Ovary (tissue), 9 donors: ENCODE results near the gene HIRA. TPM values are rescaled to one million over a fixed set of nuclear protein-coding genes. Genes with fewer than 3 reads are reported as not detected.

Source experiments
- DNase-seq, 5 donors: peaks; one replicate each; pipeline ENCODE4 v3.0.0-alpha.2; 2019 to 2020
- H3K27ac ChIP-seq, 2 donors: fragments of 200-600 bp; one replicate each; pipeline versions ENCODE4 v1.5.1 to v1.8.0; 2019 to 2022
- H3K27me3 ChIP-seq: fragments of 200-600 bp; one replicate; pipeline ENCODE4 v1.8.0; 2022
- H3K36me3 ChIP-seq: fragments of 200-600 bp; sonication (generic); one replicate; pipeline ENCODE4 v1.5.1; 2019
- H3K4me1 ChIP-seq: one replicate; pipeline ENCODE4 v1.8.1; 2013; ENCODE audit warnings: mild to moderate bottlenecking, moderate library complexity; ENCODE audit not compliant: insufficient read depth
- H3K4me3 ChIP-seq: fragments of 200-600 bp; sonication (generic); one replicate; pipeline ENCODE4 v1.5.1; 2017
- H3K9me3 ChIP-seq, 2 donors: fragments of 200-600 bp in 1 of 2; sonication (generic) in 1 of 2; one replicate each; pipeline versions ENCODE4 v1.5.1 to v1.8.1; 2013 to 2019; ENCODE audit warnings: mild to moderate bottlenecking in 1 of 2, moderate library complexity in 1 of 2
- EP300 ChIP-seq: sonication (generic); formaldehyde crosslinking; IDR thresholded peaks from one replicate; pipeline ENCODE4 v1.6.1; 2017; ENCODE audit warnings: antibody characterized with exemption
- POLR2A ChIP-seq: fragments of 450-650 bp; IDR thresholded peaks from one replicate; pipeline ENCODE4 v1.6.1; 2017; ENCODE audit warnings: antibody characterized with exemption, mild to moderate bottlenecking, moderate library complexity
- WGBS, 3 donors: extraction: QIAGEN DNeasy Blood & Tissue Kit in 1 of 3; methylation state at CpG; one replicate each; pipeline versions ENCODE4 v1.1.5 to v1.1.7; 2013 to 2017; 5-methylcytosine and 5-hydroxymethylcytosine counted together
- intact Hi-C, 4 donors: fragments of 100-400 bp; cut with DNase I; formaldehyde crosslinking; loops; one replicate each; pipeline versions ENCODE4 v1.11.0 to v1.15.1; 2022 to 2023
- polyA plus RNA-seq, 2 donors: library from polyadenylated mRNA; stranded (reverse); fragments of 200-250 nt in 1 of 2; fragments of 350-450 nt in 1 of 2; fragmentation: Illumina TruSeq in 1 of 2; extraction: RNeasy Lipid Tissue Mini Kit (QIAGEN cat#74804) in 1 of 2; gene quantifications; one replicate each; pipeline ENCODE4 v1.2.3, GENCODE V29; 2013 to 2014
- total RNA-seq, 7 donors: library from RNA; depleted of rRNA in 2 of 7; stranded (reverse); fragments of >200 nt in 2 of 7; fragmentation: NEBNext Ultra II Directional in 3 of 7; extraction: Animal tissue kit (Norgen Biotek cat#: 25700) in 3 of 7; gene quantifications; one replicate each; pipeline versions ENCODE4 v1.1.0 to v1.2.4, GENCODE V29; 2016 to 2023
- TF ChIP-seq, protein P1 (sequence below), 3 donors: fragments of 450-650 bp in 2 of 3; fragments of 200-600 bp in 1 of 3; IDR thresholded peaks; one replicate each; pipeline versions ENCODE4 v1.5.1 to v1.8.0; 2016 to 2022; ENCODE audit warnings: antibody characterized with exemption in 3 of 3, mild to moderate bottlenecking in 1 of 3
- donor health status: DM: no; HTN: no; CAD: no; lungs with moderate emphysema.
- donor health status: DM: no; HTN: no; CAD: no.
- donor health status: Bipolar disorder and iron deficiency.
- donor health status: DM: yes; HTN: yes; CAD: no.
- donor health status: DM: no; HTN: no; CAD: no.
- donor health status: DM: yes; HTN: yes; CAD: no.

Gene HIRA
- total and polyA plus RNA-seq, 9 donors = 7.2 to 31.6 (median 19.8) TPM

DNA sequence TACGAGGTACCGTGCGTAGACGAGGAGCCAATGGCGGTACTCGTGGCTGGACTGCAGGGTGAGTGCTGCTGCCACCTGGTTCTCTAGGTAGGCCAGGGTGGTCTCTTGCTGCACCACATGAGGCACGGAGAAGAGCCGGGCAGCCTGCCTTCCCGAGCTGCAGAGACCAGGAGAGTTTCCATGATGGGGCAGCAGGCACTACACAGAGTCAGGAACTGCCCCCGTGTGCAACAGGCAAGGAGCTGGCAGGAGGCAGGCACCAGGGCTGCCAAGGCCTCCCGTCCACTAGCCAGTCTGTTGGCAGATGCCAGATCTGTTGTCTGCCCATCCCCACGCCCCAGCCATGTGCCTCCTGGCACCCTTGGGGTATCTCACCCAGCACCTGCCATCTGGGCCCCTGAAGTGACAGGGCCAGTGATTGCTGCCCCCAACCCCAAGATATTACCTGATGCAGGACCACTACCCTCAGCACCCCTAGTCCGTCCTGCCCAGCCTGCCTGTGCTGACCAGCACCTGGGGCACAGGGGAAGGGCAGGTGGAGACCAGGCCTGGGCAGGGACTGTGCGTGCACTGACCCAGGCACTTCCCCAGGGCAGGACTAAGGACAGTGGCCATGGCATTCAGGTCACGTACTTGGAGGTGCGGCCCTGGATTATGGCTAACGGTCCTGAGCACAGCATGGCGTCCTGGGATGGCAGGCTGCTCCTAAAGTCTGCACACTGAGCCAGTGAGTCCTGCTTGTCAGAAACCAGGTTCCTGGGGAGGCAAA lies 78.0 kb downstream of the HIRA start:
- Histone ChIP-seq H3K27me3 (no peaks in the 10 kb centered on the region), H3K4me3 (no peak overlapping the region), H3K27ac (no peak overlapping the region), H3K4me1 (no peaks in the 10 kb centered on the region), H3K9me3 (no peaks in the 10 kb centered on the region), H3K36me3 (peaks cover 2% of the 10 kb centered on the region)
- 91 to 92% (median 91%) methylated on average over 18 of the region's 18 CpGs for WGBS, 3 donors
- TF ChIP-seq POLR2A (no peak), EP300 (no peak)
- TF ChIP-seq, protein P1, sequence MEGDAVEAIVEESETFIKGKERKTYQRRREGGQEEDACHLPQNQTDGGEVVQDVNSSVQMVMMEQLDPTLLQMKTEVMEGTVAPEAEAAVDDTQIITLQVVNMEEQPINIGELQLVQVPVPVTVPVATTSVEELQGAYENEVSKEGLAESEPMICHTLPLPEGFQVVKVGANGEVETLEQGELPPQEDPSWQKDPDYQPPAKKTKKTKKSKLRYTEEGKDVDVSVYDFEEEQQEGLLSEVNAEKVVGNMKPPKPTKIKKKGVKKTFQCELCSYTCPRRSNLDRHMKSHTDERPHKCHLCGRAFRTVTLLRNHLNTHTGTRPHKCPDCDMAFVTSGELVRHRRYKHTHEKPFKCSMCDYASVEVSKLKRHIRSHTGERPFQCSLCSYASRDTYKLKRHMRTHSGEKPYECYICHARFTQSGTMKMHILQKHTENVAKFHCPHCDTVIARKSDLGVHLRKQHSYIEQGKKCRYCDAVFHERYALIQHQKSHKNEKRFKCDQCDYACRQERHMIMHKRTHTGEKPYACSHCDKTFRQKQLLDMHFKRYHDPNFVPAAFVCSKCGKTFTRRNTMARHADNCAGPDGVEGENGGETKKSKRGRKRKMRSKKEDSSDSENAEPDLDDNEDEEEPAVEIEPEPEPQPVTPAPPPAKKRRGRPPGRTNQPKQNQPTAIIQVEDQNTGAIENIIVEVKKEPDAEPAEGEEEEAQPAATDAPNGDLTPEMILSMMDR (IDR thresholded peaks at IDR 0.05) = no peak
- DNase-seq = no peak
- intact Hi-C loops = no loop called here

DNA sequence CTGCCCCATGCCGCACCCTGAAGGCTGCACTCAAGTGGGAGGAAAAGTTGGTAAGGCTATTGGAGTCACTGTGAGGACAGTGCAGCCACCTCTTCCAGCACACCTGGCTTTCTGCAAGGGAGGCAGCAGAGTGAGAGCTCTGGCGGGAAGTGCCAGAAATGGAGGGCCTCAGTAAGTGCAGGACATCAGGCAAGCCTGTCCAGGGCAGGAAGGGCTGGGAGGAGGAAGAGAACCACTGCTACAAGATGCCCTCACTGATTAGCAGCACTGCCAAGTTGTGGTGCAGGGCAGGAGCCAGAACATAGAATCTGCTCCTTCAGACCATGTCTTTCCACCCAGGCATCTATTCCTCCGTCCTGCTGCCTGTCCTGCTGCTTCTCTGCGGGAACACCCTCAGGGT lies 78.8 kb downstream of the HIRA start:
- TF ChIP-seq POLR2A (no peak), EP300 (no peak)
- TF ChIP-seq, protein P1 (IDR thresholded peaks at IDR 0.05) = no peak
- H3K9me3 ChIP-seq = no peaks in the 10 kb centered on the region
- no peaks in the 10 kb centered on the region for H3K4me1 ChIP-seq
- intact Hi-C loops = no loop called here
- no peak overlapping the region for H3K27ac ChIP-seq
- 92 to 93% (median 92%) methylated on average over 4 of the region's 4 CpGs for WGBS, 3 donors
- no peaks in the 10 kb centered on the region for H3K27me3 ChIP-seq
- peaks cover 2% of the 10 kb centered on the region for H3K36me3 ChIP-seq
- no peak overlapping the region for H3K4me3 ChIP-seq
- DNase-seq = no peak

DNA sequence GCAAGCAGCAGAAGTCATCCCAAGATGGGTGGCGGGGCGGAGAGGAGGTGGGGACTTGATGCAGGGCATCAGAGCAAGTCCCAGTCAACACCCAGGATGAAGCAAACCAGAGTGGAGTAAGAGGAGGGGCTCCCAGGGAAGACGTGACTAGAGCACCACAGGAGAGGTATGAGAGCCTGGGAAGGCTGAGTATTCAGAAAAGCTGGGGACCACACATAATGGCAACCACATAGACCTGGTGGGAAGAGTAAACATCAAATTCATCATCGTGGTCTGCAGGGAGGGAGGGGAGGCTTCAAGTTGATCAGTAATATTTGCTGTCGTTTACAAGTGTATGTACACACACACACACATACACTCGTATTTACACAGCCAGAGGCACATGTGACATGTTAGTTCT lies 79.3 kb downstream of the HIRA start:
- no peaks in the 10 kb centered on the region for H3K4me1 ChIP-seq
- TF ChIP-seq, protein P1 (IDR thresholded peaks at IDR 0.05) = no peak
- no peak for TF ChIP-seq POLR2A
- TF ChIP-seq EP300 = no peak
- no peak for DNase-seq
- H3K27me3 ChIP-seq = no peaks in the 10 kb centered on the region
- no peaks in the 10 kb centered on the region for H3K9me3 ChIP-seq
- intact Hi-C loops = no loop called here
- H3K36me3 ChIP-seq = peaks cover 2% of the 10 kb centered on the region
- no peak overlapping the region for H3K4me3 ChIP-seq
- no peak overlapping the region for H3K27ac ChIP-seq
- WGBS, 3 donors = 86 to 90% (median 90%) methylated on average over 6 of the region's 6 CpGs

DNA sequence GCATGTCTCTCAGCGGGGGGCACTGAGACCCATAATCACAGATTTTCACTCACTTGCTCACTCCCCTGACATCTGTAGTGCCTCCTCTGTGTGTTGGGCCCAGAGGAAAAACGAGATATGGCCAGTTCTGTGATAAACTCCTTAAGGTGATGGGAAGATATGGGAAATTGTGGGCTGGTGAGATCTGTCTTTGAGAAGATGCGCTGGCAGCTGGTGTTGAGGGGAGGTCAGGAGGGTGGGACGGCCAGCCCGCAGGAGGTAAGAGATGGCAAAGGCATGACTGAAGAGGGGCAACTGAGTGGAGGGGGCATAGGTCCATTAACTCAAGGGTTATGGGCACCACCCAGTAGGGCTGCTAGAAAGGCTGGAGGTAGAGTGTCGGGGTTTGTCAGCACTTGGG lies 79.9 kb downstream of the HIRA start:
- peaks cover 2% of the 10 kb centered on the region for H3K36me3 ChIP-seq

More for the DNA sequence above, 79.9 kb downstream of the HIRA start:
- Histone ChIP-seq H3K27me3 (no peaks in the 10 kb centered on the region), H3K4me3 (no peak overlapping the region), H3K4me1 (no peaks in the 10 kb centered on the region), H3K27ac (no peak overlapping the region), H3K9me3 (no peaks in the 10 kb centered on the region)
- DNase-seq = no peak
- 90 to 92% (median 91%) methylated on average over 6 of the region's 6 CpGs for WGBS, 3 donors
- TF ChIP-seq, protein P1 (IDR thresholded peaks at IDR 0.05) = no peak
- no peak for TF ChIP-seq EP300
- no peak for TF ChIP-seq POLR2A
- intact Hi-C loops = no loop called here
